HCT116 (cell line): ENCODE measurements around the gene KIFAP3. TPM values are rescaled to one million over a fixed set of nuclear protein-coding genes. Genes with fewer than 3 reads are reported as not detected.

Experiments
- ATAC-seq: fragments of 200-7000 bp; cut with Tn5 transposase; 2 replicates; pipeline ENCODE4 v1.9.1; 2020; ENCODE audit warnings: mild to moderate bottlenecking, moderate library complexity
- BruUV-seq: library from RNA; stranded (reverse); fragments of 400-500 nt; replicated peaks from 2 replicates; lab custom pipeline; 2021; lab: Mats Ljungman, UMichigan
- CTCF ChIA-PET: fragments of 300-600 bp; sonication (Branson Sonifier 250); formaldehyde crosslinking; loops from one replicate; lab custom pipeline; 2021; ENCODE audit warnings: antibody characterized with exemption; lab: Charles Lee
- POLR2A ChIA-PET: fragments of 300-600, 350-600 bp; sonication (Branson Sonifier 250); formaldehyde crosslinking; loops from one replicate; lab custom pipeline; 2021; ENCODE audit warnings: antibody characterized with exemption; lab: Charles Lee
- RAD21 ChIA-PET, 2 experiments: fragments of 300-600 bp; sonication (Branson Sonifier 250); formaldehyde crosslinking; loops; one replicate each; lab custom pipeline; 2023; ENCODE audit warnings: low total read pairs in 2 of 2; ENCODE audit not compliant: uncharacterized antibody in 2 of 2, unreplicated experiment in 2 of 2, low non-redundant PET in 1 of 2; lab: Charles Lee
- DNase-seq: peaks from one replicate; pipeline ENCODE4 v3.0.0-alpha.2; 2010; ENCODE audit warnings: low read depth, low spot score
- H2AFZ ChIP-seq: fragments of 200-600 bp; shearing (Covaris generic), sonication (generic); 2 replicates; pipeline ENCODE4 v1.6.1; 2017; ENCODE audit warnings: low read depth, mixed run types, mixed read lengths, antibody characterized with exemption, low read length; ENCODE audit not compliant: poor library complexity, severe bottlenecking
- H3K27ac ChIP-seq: 2 replicates; pipeline ENCODE4 v1.5.1; 2012; ENCODE audit warnings: low read depth, low read length
- H3K27me3 ChIP-seq: fragments of 200-600 bp; sonication (generic); 2 replicates; pipeline ENCODE4 v1.6.1; 2016; ENCODE audit warnings: mixed run types, low read length, mixed read lengths; ENCODE audit not compliant: insufficient read depth
- H3K36me3 ChIP-seq, 2 experiments: fragments of 200-500 bp in 1 of 2; fragments of 200-600 bp in 1 of 2; sonication (Bioruptor generic) in 1 of 2; sonication (generic) in 1 of 2; 2 replicates each; pipeline versions ENCODE4 v1.5.1 to v1.6.1; 2014 to 2016; ENCODE audit warnings: low read length in 2 of 2, inconsistent platforms in 1 of 2, mixed read lengths in 1 of 2, mixed run types in 1 of 2; ENCODE audit not compliant: insufficient read depth in 2 of 2, control insufficient read depth in 1 of 2
- H3K4me1 ChIP-seq, 2 experiments: fragments of 200-600 bp in 1 of 2; sonication (generic) in 1 of 2; 2 replicates each; pipeline versions ENCODE4 v1.5.1 to v1.6.1; 2012 to 2017; ENCODE audit warnings: low read length in 2 of 2, inconsistent platforms in 1 of 2, mild to moderate bottlenecking in 1 of 2, mixed read lengths in 1 of 2, mixed run types in 1 of 2, moderate library complexity in 1 of 2; ENCODE audit not compliant: insufficient read depth in 2 of 2, control insufficient read depth in 1 of 2
- H3K4me2 ChIP-seq: fragments of 200-600 bp; sonication (generic); 2 replicates; pipeline ENCODE4 v1.6.1; 2017; ENCODE audit warnings: mixed run types, low read length, mixed read lengths
- H3K4me3 ChIP-seq, 2 experiments: fragments of 200-600 bp in 1 of 2; sonication (generic) in 1 of 2; replicated peaks in 1 of 2; 2 replicates each; pipeline ENCODE4 v1.5.1; 2011 to 2016; ENCODE audit warnings: low read length in 2 of 2, control low read depth in 1 of 2, low read depth in 1 of 2, mild to moderate bottlenecking in 1 of 2, mixed read lengths in 1 of 2, mixed run types in 1 of 2
- H3K79me2 ChIP-seq: fragments of 200-600 bp; sonication (generic); 2 replicates; pipeline ENCODE4 v1.6.1; 2017; ENCODE audit warnings: mild to moderate bottlenecking, mixed run types, low read length, moderate library complexity, mixed read lengths; ENCODE audit not compliant: insufficient read depth
- H3K9ac ChIP-seq: fragments of 200-600 bp; sonication (generic); 2 replicates; pipeline ENCODE4 v1.6.1; 2016; ENCODE audit warnings: low read length, mixed read lengths
- H3K9me2 ChIP-seq: fragments of 200-600 bp; sonication (generic), shearing (Covaris generic); 2 replicates; pipeline ENCODE4 v1.6.1; 2017; ENCODE audit warnings: mixed run types, mild to moderate bottlenecking, moderate library complexity; ENCODE audit not compliant: insufficient read depth
- H3K9me3 ChIP-seq, 2 experiments: fragments of 200-500 bp in 1 of 2; fragments of 200-600 bp in 1 of 2; sonication (Bioruptor generic) in 1 of 2; sonication (generic) in 1 of 2; 2 replicates each; pipeline ENCODE4 v1.6.1; 2014 to 2017; ENCODE audit warnings: low read length in 2 of 2, mixed read lengths in 2 of 2, inconsistent platforms in 1 of 2, low read depth in 1 of 2, mild to moderate bottlenecking in 1 of 2, mixed run types in 1 of 2, moderate library complexity in 1 of 2; ENCODE audit not compliant: control insufficient read depth in 1 of 2, insufficient read depth in 1 of 2
- H4K20me1 ChIP-seq: fragments of 200-600 bp; sonication (generic), shearing (Covaris generic); 2 replicates; pipeline ENCODE4 v1.6.1; 2017; ENCODE audit warnings: mixed run types, mild to moderate bottlenecking, moderate library complexity; ENCODE audit not compliant: insufficient read depth
- CBX3 ChIP-seq: IDR thresholded peaks from 2 replicates; pipeline ENCODE4 v1.6.1; 2012; ENCODE audit warnings: low read depth
- ELF1 ChIP-seq: IDR thresholded peaks from 2 replicates; pipeline ENCODE4 v1.6.1; 2012; ENCODE audit warnings: low read depth, borderline replicate concordance
- EZH2 ChIP-seq: fragments of 200-600 bp; sonication (generic); IDR thresholded peaks from 2 replicates; pipeline ENCODE4 v1.6.1; 2017; ENCODE audit warnings: antibody characterized with exemption, mixed run types
- EZH2phosphoT487 ChIP-seq: fragments of 200-600 bp; IDR thresholded peaks from 2 replicates; pipeline ENCODE4 v1.6.1; 2018; ENCODE audit warnings: antibody characterized with exemption, borderline replicate concordance
- FOSL1 ChIP-seq: IDR thresholded peaks from 2 replicates; pipeline ENCODE4 v1.6.1; 2012; ENCODE audit warnings: low read depth
- JUND ChIP-seq: IDR thresholded peaks from 2 replicates; pipeline ENCODE4 v1.6.1; 2012
- MAX ChIP-seq: IDR thresholded peaks from 2 replicates; pipeline ENCODE4 v1.6.1; 2012
- RAD21 ChIP-seq: IDR thresholded peaks from 2 replicates; pipeline ENCODE4 v1.6.1; 2012; ENCODE audit warnings: low read depth, mild to moderate bottlenecking
- SIN3A ChIP-seq: IDR thresholded peaks from 2 replicates; pipeline ENCODE4 v1.6.1; 2012; ENCODE audit warnings: low read depth
- SP1 ChIP-seq: IDR thresholded peaks from 2 replicates; pipeline ENCODE4 v1.6.1; 2012; ENCODE audit warnings: low read depth
- SRF ChIP-seq: IDR thresholded peaks from 2 replicates; pipeline ENCODE4 v1.6.1; 2012; ENCODE audit warnings: low read depth
- TCF7L2 ChIP-seq: IDR thresholded peaks from 2 replicates; pipeline ENCODE4 v1.7.0; 2011; ENCODE audit warnings: borderline replicate concordance, inconsistent platforms; ENCODE audit not compliant: insufficient read depth, insufficient read length; ENCODE audit errors: extremely low read depth
- YY1 ChIP-seq: IDR thresholded peaks from 2 replicates; pipeline ENCODE4 v1.6.1; 2011; ENCODE audit warnings: low read length, low read depth, moderate library complexity, mild to moderate bottlenecking; ENCODE audit not compliant: insufficient replicate concordance; ENCODE audit errors: extremely low read depth
- ZBTB33 ChIP-seq: IDR thresholded peaks from 2 replicates; pipeline ENCODE4 v1.6.1; 2011; ENCODE audit warnings: mild to moderate bottlenecking, low read length, moderate library complexity; ENCODE audit not compliant: insufficient replicate concordance; ENCODE audit errors: extremely low read depth
- ZFX ChIP-seq: fragments of 450-650 bp; IDR thresholded peaks from 2 replicates; pipeline ENCODE4 v1.6.1; 2017
- intact Hi-C: fragments of 100-400 bp; cut with micrococcal nuclease; formaldehyde crosslinking; loops from 2 replicates; pipeline ENCODE4 v1.10.0; 2022
- total RNA-seq: library from RNA; stranded (reverse); gene quantifications from one replicate; pipeline ENCODE4 v1.2.1, GENCODE V29; 2021; ENCODE audit not compliant: unreplicated experiment

The KIFAP3 gene
- total RNA-seq, 1 experiment from 2014 or later: 10.8 TPM

- RAD21 ChIA-PET: no interaction called here
- intact Hi-C loops: no loop called here
- ATAC-seq: no peak
Observed at GRCh38 chr1:169924063-169924462, 150.4 kb downstream of the KIFAP3 start.

More at GRCh38 chr1:169924063-169924462, 150.4 kb downstream of the KIFAP3 start:
- no TSS peak for BruUV-seq
- Histone ChIP-seq H3K9me2 (no peaks in the 10 kb centered on the region), H4K20me1 (no peaks in the 10 kb centered on the region), H3K9ac (no peak overlapping the region), H3K4me3 (no peak overlapping the region), H2AFZ (no peak overlapping the region), H3K9me3 (no peaks in the 10 kb centered on the region), H3K27me3 (no peaks in the 10 kb centered on the region), H3K36me3 (no peaks in the 10 kb centered on the region), H3K4me2 (no peak overlapping the region), H3K27ac (no peak overlapping the region), H3K4me1 (no peaks in the 10 kb centered on the region), H3K79me2 (no peaks in the 10 kb centered on the region)
- POLR2A ChIA-PET: no interaction called here
- no peak for TF ChIP-seq ZFX
- no peak for TF ChIP-seq SP1
- TF ChIP-seq RAD21: no peak
- TF ChIP-seq CBX3: no peak
- TF ChIP-seq SIN3A: no peak
- no peak for TF ChIP-seq FOSL1
- TF ChIP-seq EZH2: no peak
- TF ChIP-seq SRF: no peak
- no peak for TF ChIP-seq EZH2phosphoT487
- no peak for TF ChIP-seq TCF7L2
- no peak for TF ChIP-seq ELF1
- no peak for TF ChIP-seq MAX
- TF ChIP-seq ZBTB33: no peak
- TF ChIP-seq JUND: no peak
- no peak for TF ChIP-seq YY1
- CTCF ChIA-PET: no interaction called here
- no peak for DNase-seq
